Endothelial cell of umbilical vein (primary cell): ENCODE data around the gene FHOD3. TPM values are rescaled to one million over a fixed set of nuclear protein-coding genes. Genes with fewer than 3 reads are reported as not detected.

Experiments
- BruUV-seq: library from RNA; stranded (reverse); fragments of 400-500 nt; replicated peaks from 2 replicates; lab custom pipeline; 2021; lab: Mats Ljungman, UMichigan
- CTCF ChIA-PET: fragments of 300-600, 350-600 bp; sonication (Branson Sonifier 250); formaldehyde crosslinking; loops from one replicate; lab custom pipeline; 2021; ENCODE audit warnings: antibody characterized with exemption, inconsistent platforms; lab: Charles Lee
- POLR2A ChIA-PET: fragments of 300-600, 350-600 bp; sonication (Branson Sonifier 250); formaldehyde crosslinking; loops from one replicate; lab custom pipeline; 2021; ENCODE audit warnings: antibody characterized with exemption, inconsistent platforms; lab: Charles Lee
- DNase-seq: peaks from one replicate; pipeline ENCODE4 v3.0.0-alpha.2; 2011; ENCODE audit warnings: low read depth, low spot score
- FAIRE-seq: peaks from 2 replicates; lab custom pipeline; 2011; peaks lifted over from hg19 to GRCh38; lab: Jason Lieb, UNC
- H2AFZ ChIP-seq: 2 replicates; pipeline ENCODE4 v1.6.0; 2012; ENCODE audit warnings: low read depth, low read length, control low read depth, inconsistent platforms
- H3K27ac ChIP-seq: 2 replicates; pipeline ENCODE4 v1.5.1; 2011; ENCODE audit warnings: low read depth, mild to moderate bottlenecking, control low read depth, low read length, moderate library complexity; ENCODE audit not compliant: insufficient read depth
- H3K27me3 ChIP-seq, 2 experiments: 2 replicates each; pipeline versions ENCODE4 v1.6.0 to v1.6.1; 2011; ENCODE audit warnings: low read length in 2 of 2, mixed read lengths in 1 of 2; ENCODE audit not compliant: control insufficient read depth in 2 of 2, insufficient read depth in 2 of 2
- H3K36me3 ChIP-seq, 2 experiments: 2 replicates in 1 of 2; 3 replicates in 1 of 2; pipeline ENCODE4 v1.5.1; 2011; ENCODE audit warnings: low read length in 2 of 2, mild to moderate bottlenecking in 1 of 2, moderate library complexity in 1 of 2; ENCODE audit not compliant: control insufficient read depth in 2 of 2, insufficient read depth in 2 of 2; ENCODE audit errors: extremely low read depth in 1 of 2
- H3K4me1 ChIP-seq: 3 replicates; pipeline ENCODE4 v1.5.1; 2011; ENCODE audit warnings: mild to moderate bottlenecking, low read length; ENCODE audit not compliant: control insufficient read depth, insufficient read depth; ENCODE audit errors: extremely low read depth
- H3K4me2 ChIP-seq: 2 replicates; pipeline ENCODE4 v1.6.1; 2011; ENCODE audit warnings: low read length, control low read depth, mixed read lengths; ENCODE audit not compliant: insufficient read depth
- H3K4me3 ChIP-seq, 3 experiments: fragments of 200-600 bp in 1 of 3; sonication (generic), shearing (Covaris generic) in 1 of 3; replicated peaks in 1 of 3; 2 replicates each; pipeline ENCODE4 v1.5.1; 2011 to 2016; ENCODE audit warnings: control low read depth in 3 of 3, low read length in 3 of 3, mild to moderate bottlenecking in 2 of 3, inconsistent platforms in 1 of 3, low read depth in 1 of 3, moderate library complexity in 1 of 3; ENCODE audit not compliant: insufficient read depth in 1 of 3
- H3K79me2 ChIP-seq: 2 replicates; pipeline ENCODE4 v1.6.0; 2012; ENCODE audit warnings: low read length, inconsistent platforms; ENCODE audit not compliant: control insufficient read depth, insufficient read depth
- H3K9ac ChIP-seq: replicated peaks from 2 replicates; pipeline ENCODE3; 2011; ENCODE audit warnings: low read length, control low read depth; ENCODE audit not compliant: insufficient read depth; ENCODE audit errors: extremely low read depth
- H3K9me1 ChIP-seq: replicated peaks from 3 replicates; pipeline ENCODE4 v1.6.0; 2011; ENCODE audit warnings: mild to moderate bottlenecking, low read length; ENCODE audit not compliant: control insufficient read depth, insufficient read depth; ENCODE audit errors: extremely low read depth
- H3K9me3 ChIP-seq: replicated peaks from 2 replicates; pipeline ENCODE4 v1.5.1; 2012; ENCODE audit warnings: low read length, inconsistent platforms; ENCODE audit not compliant: control insufficient read depth, insufficient read depth
- H4K20me1 ChIP-seq: replicated peaks from 2 replicates; pipeline ENCODE3; 2011; ENCODE audit warnings: mild to moderate bottlenecking, low read length; ENCODE audit not compliant: control insufficient read depth, insufficient read depth; ENCODE audit errors: extremely low read depth
- EZH2 ChIP-seq: IDR thresholded peaks from 2 replicates; pipeline ENCODE4 v1.6.1; 2012; ENCODE audit warnings: borderline replicate concordance, low read depth, mild to moderate bottlenecking, moderate library complexity, low read length, inconsistent platforms; ENCODE audit not compliant: severe bottlenecking
- FOS ChIP-seq: IDR thresholded peaks from 2 replicates; pipeline ENCODE4 v1.6.1; 2011; ENCODE audit warnings: mild to moderate bottlenecking, low read length, moderate library complexity, borderline replicate concordance; ENCODE audit not compliant: insufficient read depth
- GATA2 ChIP-seq: IDR thresholded peaks from 2 replicates; pipeline ENCODE4 v1.7.0; 2011; ENCODE audit warnings: low read depth, mild to moderate bottlenecking, moderate library complexity, mixed read lengths, low read length; ENCODE audit not compliant: insufficient read length, insufficient read depth
- JUN ChIP-seq: IDR thresholded peaks from 2 replicates; pipeline ENCODE4 v1.6.1; 2011; ENCODE audit warnings: borderline replicate concordance, low read depth; ENCODE audit not compliant: insufficient read length, insufficient read depth
- MYC ChIP-seq: IDR thresholded peaks from one replicate; pipeline ENCODE4 v1.6.1; 2011; ENCODE audit warnings: mild to moderate bottlenecking, low read depth, low read length
- POLR2A ChIP-seq: IDR thresholded peaks from 2 replicates; pipeline ENCODE4 v1.6.1; 2012; ENCODE audit warnings: low read depth, mild to moderate bottlenecking, control low read depth, low read length
- POLR2AphosphoS5 ChIP-seq: IDR thresholded peaks from 2 replicates; pipeline ENCODE4 v1.6.1; 2012; ENCODE audit warnings: low read depth, mild to moderate bottlenecking, control low read depth, low read length, moderate library complexity; ENCODE audit not compliant: insufficient read depth
- dilution Hi-C: fragments of 300-500 bp; cut with MboI; formaldehyde crosslinking; loops from one replicate; pipeline ENCODE4 v1.15.0; 2019; ENCODE audit warnings: low sequenced_read_pairs; ENCODE audit not compliant: extremely low pct_ligation_motif_present
- intact Hi-C: fragments of 100-400 bp; cut with micrococcal nuclease; formaldehyde crosslinking; loops from one replicate; pipeline ENCODE4 v1.10.0; 2022
- polyA plus RNA-seq, 4 experiments: library from polyadenylated mRNA; depleted of rRNA in 3 of 4; stranded (reverse) in 3 of 4; unstranded in 1 of 4; fragments of >200 nt; gene quantifications; 2 replicates each; pipeline versions ENCODE4 v1.2.1 to v1.2.3, GENCODE V29; 2011 to 2012; ENCODE audit warnings: missing spikeins in 1 of 4
- total RNA-seq: library from RNA; stranded (reverse); gene quantifications from 2 replicates; pipeline ENCODE4 v1.2.3, GENCODE V29; 2021
- TF ChIP-seq, protein P1 (sequence below): IDR thresholded peaks from 2 replicates; pipeline ENCODE4 v1.6.1; 2011; ENCODE audit not compliant: insufficient read depth, insufficient read length
- TF ChIP-seq, protein P2 (sequence below), 2 donors: IDR thresholded peaks; 1 replicate in 1 of 2; 2 replicates in 1 of 2; pipeline ENCODE4 v1.5.1; 2011; ENCODE audit warnings: low read length in 2 of 2, mild to moderate bottlenecking in 2 of 2, moderate library complexity in 2 of 2, control low read depth in 1 of 2, inconsistent platforms in 1 of 2, low read depth in 1 of 2; ENCODE audit not compliant: insufficient read depth in 1 of 2; ENCODE audit errors: extremely low read depth in 1 of 2

FHOD3 gene
- total and polyA plus RNA-seq, 2 donors (not counting 3 experiments of a cell fraction or from before 2014, with no cell fraction given): 0.06 to 1.5 TPM

DNA sequence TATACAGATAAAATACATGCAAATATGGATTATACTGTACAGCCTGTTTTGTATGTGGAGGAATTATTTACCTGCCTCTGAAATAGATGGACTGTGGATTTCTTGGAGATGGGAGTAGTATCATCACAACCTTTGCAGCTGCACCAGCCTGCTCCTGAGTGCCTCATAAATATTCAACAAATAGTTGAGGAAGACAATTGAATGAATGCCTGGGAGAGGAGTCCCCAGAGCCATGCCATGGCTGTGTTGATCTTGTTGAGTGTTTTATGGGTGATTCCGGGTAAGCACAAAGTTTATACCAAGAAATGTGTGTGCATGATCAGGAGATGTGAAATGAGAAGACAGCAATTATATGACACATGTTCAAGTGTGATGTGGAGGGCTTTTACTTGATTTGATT, 225.0 kb downstream of the FHOD3 start:
- POLR2A ChIA-PET: no interaction called here
- CTCF ChIA-PET: no interaction called here

More for the DNA sequence above, 225.0 kb downstream of the FHOD3 start:
- dilution Hi-C loops (no loop called here), intact Hi-C loops (no loop called here)
- TF ChIP-seq JUN (no peak), EZH2 (no peak), GATA2 (no peak), POLR2A (no peak), POLR2AphosphoS5 (no peak), MYC (no peak), FOS (no peak)
- TF ChIP-seq, protein P1, sequence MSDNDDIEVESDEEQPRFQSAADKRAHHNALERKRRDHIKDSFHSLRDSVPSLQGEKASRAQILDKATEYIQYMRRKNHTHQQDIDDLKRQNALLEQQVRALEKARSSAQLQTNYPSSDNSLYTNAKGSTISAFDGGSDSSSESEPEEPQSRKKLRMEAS: no peak
- TF ChIP-seq, protein P2, sequence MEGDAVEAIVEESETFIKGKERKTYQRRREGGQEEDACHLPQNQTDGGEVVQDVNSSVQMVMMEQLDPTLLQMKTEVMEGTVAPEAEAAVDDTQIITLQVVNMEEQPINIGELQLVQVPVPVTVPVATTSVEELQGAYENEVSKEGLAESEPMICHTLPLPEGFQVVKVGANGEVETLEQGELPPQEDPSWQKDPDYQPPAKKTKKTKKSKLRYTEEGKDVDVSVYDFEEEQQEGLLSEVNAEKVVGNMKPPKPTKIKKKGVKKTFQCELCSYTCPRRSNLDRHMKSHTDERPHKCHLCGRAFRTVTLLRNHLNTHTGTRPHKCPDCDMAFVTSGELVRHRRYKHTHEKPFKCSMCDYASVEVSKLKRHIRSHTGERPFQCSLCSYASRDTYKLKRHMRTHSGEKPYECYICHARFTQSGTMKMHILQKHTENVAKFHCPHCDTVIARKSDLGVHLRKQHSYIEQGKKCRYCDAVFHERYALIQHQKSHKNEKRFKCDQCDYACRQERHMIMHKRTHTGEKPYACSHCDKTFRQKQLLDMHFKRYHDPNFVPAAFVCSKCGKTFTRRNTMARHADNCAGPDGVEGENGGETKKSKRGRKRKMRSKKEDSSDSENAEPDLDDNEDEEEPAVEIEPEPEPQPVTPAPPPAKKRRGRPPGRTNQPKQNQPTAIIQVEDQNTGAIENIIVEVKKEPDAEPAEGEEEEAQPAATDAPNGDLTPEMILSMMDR (IDR thresholded peaks at IDR 0.05; ENCODE audit: extremely low read depth in 1 of 2, insufficient read depth in 1 of 2, low read depth in 1 of 2, low read length in 2 of 2): no peak
- Histone ChIP-seq H3K79me2 (no peaks in the 10 kb centered on the region), H3K4me2 (no peak overlapping the region), H3K9me3 (no peaks in the 10 kb centered on the region), H3K9ac (no peak overlapping the region), H3K27ac (no peak overlapping the region), H2AFZ (no peak overlapping the region), H3K4me3 (no peak overlapping the region), H3K4me1 (no peaks in the 10 kb centered on the region), H3K9me1 (no peaks in the 10 kb centered on the region), H4K20me1 (no peaks in the 10 kb centered on the region), H3K36me3 (no peaks in the 10 kb centered on the region), H3K27me3 (no peaks in the 10 kb centered on the region)
- DNase-seq: no peak
- no peak for FAIRE-seq
- no TSS peak for BruUV-seq
